GM18907 (cell line): ENCODE data around the gene BACE1-AS.

ENCODE experiments used
- ATAC-seq: cut with Tn5 transposase; IDR thresholded peaks from one replicate; pipeline ENCODE4 v1.9.1; 2021; ENCODE audit warnings: mild to moderate bottlenecking, moderate library complexity; ENCODE audit not compliant: unreplicated experiment

Gene BACE1-AS

GRCh38 chr11:117289795-117290194 is 1.4 kb upstream of the BACE1-AS start:
- ATAC-seq, result no peak

GRCh38 chr11:117292616-117293015 is 1.5 kb downstream of the BACE1-AS start:
- no peak for ATAC-seq

GRCh38 chr11:117295438-117296137 is 4.4 kb downstream of the BACE1-AS start:
- no peak for ATAC-seq

DNA sequence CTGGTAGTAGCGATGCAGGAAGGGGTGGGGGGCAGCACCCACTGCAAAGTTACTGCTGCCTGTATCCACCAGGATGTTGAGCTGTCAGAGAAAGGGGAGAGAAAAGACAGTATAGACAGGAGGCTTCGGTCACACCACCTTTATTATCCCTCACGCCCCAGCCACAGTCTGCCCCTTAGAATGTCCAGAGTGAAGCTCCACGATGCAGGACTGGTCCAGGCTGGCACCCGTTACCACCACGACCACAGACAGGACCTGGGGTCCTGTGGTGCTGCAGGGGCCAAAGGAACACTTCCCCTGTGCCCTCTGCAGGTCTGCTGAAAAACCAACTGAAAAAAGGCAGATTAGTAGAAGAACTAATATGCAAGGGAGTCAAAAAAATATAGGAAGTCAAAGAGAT is 5.7 kb downstream of the BACE1-AS start:
- ATAC-seq, result no peak

DNA sequence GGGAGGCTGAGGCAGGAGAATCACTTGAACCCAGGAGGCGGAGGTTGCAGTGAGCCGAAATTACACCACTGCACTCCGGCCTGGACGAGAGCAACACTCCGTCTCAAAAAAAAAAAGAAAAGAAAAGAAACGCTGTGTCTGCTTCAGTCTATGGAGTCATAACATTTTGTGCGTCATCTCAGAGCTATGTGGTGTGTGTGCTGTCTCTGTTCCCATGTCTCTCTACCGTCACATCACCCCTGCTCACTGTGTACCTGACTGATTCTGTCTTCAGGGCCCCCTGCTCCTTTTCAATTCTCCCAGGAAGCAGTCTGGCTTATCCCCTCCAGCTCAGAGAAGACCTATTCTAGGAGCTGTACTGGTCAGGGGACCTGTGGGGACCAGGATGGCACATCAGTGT is 7.0 kb downstream of the BACE1-AS start:
- ATAC-seq, result no peak

GRCh38 chr11:117299351-117300282 is 8.5 kb downstream of the BACE1-AS start:
- ATAC-seq, result no peak

DNA sequence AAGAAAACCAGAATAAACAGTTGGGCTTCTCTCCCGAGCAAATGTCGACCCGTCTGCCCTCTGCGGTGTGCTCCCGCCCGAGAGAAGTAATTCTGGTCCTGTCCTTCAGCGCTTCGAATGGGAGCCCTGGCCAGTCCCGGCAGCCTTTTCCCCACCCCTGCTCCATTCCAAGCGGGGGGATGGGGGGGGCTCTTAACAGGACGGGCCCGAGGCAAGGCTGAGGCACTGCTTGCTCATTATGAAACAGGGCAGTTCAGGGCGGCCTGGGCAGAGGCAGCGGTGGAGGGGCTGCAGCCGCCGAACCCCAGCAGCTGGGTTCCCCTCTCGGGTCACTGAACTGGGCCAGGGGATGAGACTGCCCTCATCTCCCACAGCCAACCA is 9.1 kb downstream of the BACE1-AS start:
- ATAC-seq, result no peak

DNA sequence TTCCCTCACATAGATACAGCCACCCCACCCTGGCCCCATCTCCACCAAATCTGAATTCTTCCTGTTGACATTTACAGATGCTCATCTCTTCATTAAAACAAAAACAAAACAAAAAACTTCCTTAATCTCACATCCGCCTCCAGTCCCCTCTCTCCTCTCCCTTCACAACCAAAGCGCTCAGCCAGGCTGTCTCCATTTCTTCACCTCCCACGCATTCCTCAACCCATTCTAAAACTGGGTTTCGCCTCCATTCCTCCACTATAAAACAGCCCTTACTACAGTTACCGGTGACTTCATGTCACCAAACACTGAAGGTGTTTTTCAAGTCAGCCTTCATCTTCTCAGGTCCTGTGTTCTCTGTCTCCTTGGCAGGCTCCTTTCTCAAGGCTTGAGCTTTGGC is 9.6 kb downstream of the BACE1-AS start:
- no peak for ATAC-seq

DNA sequence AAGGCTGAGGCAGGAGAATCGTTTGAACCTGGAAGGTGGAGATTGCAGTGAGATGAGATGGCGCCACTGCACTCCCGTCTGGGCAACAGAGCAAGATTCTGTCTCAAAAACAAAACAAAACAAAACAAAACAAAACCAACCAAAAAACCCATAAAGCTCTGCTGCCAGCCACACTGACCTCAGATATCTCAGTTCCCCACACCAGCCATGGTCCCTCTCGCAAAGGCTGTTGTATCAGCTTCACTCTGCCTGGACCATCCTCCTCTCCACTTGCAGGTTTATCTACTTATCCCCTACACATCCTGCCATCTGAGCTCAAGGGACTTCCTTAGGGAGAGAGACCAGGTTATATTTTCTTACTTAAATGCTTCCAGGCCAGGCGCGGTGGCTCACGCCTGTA is 11.1 kb downstream of the BACE1-AS start:
- ATAC-seq, result no peak

- ATAC-seq, result no peak
Measured at GRCh38 chr11:117303101-117303500, 12.0 kb downstream of the BACE1-AS start.

GRCh38 chr11:117303646-117304315 is 12.6 kb downstream of the BACE1-AS start:
- no peak for ATAC-seq

DNA sequence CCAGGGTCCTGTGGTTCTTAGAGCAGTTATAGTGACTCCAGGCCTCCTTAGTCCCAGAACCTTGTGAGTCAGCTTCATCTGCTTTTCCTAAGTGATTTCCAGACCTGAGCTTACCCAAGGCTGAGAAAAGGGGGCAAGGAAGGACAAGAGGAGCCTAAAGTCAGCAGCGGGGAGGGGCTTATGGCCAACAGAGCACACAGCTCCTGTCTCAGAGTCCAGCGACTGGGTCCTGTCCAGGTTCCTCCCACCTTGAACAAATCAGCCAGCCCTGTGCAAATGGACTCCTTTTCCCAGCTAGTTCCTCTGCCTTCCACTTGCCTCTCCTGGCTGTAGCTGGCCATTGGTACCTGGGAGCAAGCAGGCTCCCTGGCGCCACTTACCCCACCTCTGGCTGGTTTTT is 14.0 kb downstream of the BACE1-AS start:
- no peak for ATAC-seq

DNA sequence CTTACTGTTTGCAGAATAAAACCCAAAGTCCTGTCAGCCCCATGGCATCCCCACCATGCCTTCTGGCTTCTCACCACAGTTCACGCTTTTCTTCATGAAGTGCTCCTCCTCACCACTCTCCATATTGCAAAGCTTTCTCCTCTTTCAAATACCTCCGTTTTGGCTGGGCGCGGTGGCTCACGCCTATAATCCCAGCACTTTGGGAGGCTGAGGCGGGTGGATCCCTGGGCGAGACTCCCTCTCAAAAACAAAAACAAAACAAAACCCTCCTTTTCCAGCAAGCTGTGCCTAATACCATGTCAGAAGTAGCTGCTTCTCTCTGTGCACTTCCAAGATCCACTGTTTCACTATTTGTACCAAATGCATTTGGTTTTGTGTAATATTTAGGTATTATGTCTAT is 18.2 kb downstream of the BACE1-AS start:
- ATAC-seq, result no peak

DNA sequence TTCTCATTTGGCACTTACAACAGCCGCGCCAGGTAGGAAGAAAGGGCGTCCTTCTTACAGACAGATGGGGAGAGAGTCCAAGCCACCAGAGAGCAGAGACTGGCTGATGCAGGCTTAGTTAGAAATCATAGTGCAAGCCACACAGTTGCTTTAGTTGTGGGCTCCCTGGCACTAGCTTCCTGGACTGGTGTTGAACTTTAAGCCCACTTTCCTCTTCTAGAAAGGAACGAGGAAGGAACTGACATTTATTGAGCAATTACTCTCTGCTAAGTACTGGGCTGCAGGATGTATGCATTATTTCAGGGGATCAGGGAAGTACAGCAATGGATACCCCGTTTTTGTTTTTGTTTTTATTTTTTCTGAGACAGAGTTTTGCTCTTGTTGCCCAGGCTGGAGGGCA is 21.9 kb downstream of the BACE1-AS start:
- no peak for ATAC-seq

DNA sequence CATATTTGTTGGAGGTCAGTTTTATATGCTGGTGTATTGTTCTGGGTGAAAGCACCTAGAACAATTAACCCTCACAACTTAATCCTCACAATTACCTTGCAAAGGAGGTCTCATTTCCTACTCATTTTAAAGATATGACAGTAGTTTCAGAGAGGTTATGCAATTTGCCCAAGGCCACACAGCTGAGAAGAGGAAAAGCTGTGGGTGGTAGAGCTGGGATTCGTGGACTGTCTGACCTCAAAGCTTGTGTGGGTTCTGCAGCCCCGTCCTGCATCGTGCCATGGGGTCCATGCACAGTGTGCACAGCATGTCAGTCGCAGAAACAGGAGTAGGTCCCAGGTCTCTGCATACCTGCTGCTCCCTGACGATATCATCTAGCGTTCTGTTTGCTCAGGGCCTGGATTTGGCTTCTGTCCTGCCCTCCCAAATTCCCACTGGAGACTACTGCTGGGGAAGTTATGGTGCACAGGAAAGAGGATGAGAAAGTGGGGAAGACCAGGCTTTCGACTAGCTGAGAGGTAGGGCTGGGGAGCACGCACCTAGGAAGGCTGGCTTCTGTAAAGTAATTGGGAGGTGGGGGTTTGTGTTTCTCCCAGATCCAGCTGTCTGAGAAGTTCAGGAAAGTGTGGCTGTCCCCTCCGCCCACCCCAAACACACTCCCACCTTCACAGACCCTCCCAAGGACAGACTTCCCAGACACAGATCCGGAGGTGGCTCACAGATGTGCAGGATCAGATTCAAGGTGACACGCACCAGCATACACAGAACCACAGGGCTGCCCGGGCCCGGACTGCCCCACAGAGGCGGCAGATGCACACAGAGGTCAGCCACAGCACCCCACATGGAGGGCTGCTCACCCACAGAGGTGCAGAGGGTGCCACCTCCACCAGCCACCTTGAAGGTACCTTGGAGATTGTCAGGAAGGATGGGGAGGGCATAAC is 23.0 kb downstream of the BACE1-AS start:
- ATAC-seq, result no peak

- ATAC-seq, result no peak
Measured at GRCh38 chr11:117314840-117315239, 23.7 kb downstream of the BACE1-AS start.

- ATAC-seq, result no peak
Measured at GRCh38 chr11:117315285-117316196, 24.4 kb downstream of the BACE1-AS start.

GRCh38 chr11:117316197-117316961 is 25.2 kb downstream of the BACE1-AS start, which contains the start of gene BACE1:
Gene BACE1, minus strand, starts transcription at chr11:117316256. Its CDS starts 461 bp downstream, at chr11:117315795.
- ATAC-seq, result no peak

DNA sequence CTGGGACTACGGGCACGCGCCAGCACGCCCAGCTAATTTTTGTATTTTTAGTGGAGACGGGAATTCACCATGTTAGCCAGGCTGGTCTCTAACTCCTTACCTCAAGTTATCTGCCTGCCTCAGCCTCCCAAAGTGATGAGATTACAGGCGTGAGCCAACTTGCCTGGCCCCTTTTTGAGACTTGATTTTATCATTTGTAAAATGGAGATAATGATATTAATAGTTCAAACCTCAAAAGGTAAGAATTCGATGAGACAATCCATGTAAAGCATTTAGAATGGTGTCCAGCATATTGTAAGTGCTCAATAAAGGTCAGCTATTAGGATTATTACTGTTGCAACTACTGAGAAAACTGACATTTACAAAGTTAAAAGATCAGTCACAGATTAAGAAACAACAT is 27.6 kb downstream of the BACE1-AS start:
- no peak for ATAC-seq
